HUES48 (cell line): Measurements from ENCODE around the gene EME2.
A peak's percentile ranks its signal among the peaks of the same experiment; 100 is the strongest.

Experiments
- H3K27ac ChIP-seq: one replicate; pipeline ENCODE4 v1.7.0; 2013; ENCODE audit warnings: low read depth, low read length, inconsistent platforms
- H3K27me3 ChIP-seq: 2 replicates; pipeline ENCODE4 v1.6.1; 2013; ENCODE audit warnings: mild to moderate bottlenecking, low read length; ENCODE audit not compliant: control insufficient read depth, insufficient read depth
- H3K36me3 ChIP-seq: 2 replicates; pipeline ENCODE4 v1.6.1; 2013; ENCODE audit warnings: low read length; ENCODE audit not compliant: control insufficient read depth, insufficient read depth
- H3K4me1 ChIP-seq: 2 replicates; pipeline ENCODE4 v1.6.1; 2013; ENCODE audit warnings: mild to moderate bottlenecking, low read length; ENCODE audit not compliant: control insufficient read depth, insufficient read depth
- H3K4me3 ChIP-seq: 2 replicates; pipeline ENCODE4 v1.5.1; 2013; ENCODE audit warnings: mild to moderate bottlenecking, low read depth, low read length
- H3K9ac ChIP-seq: 2 replicates; pipeline ENCODE4 v1.6.1; 2013; ENCODE audit warnings: mild to moderate bottlenecking, low read depth, low read length, moderate library complexity
- H3K9me3 ChIP-seq: 2 replicates; pipeline ENCODE4 v1.6.1; 2013; ENCODE audit warnings: low read length; ENCODE audit not compliant: control insufficient read depth, insufficient read depth

EME2 gene

GRCh38 chr16:1768767-1769401, 3.7 kb upstream of the EME2 start:
- no peak overlapping the region for H3K9ac ChIP-seq

GRCh38 chr16:1769402-1770300, 3.0 kb upstream of the EME2 start:
- Histone ChIP-seq H3K4me1 (peaks cover 4% of the 10 kb centered on the region; the same call in 1 of the 2 replicates), H3K27ac (peak overlapping the region; percentile 20), H3K36me3 (peaks cover 31% of the 10 kb centered on the region; the same call in 1 of the 2 replicates), H3K9ac (no peak overlapping the region), H3K4me3 (peak overlapping the region; percentile 98), H3K9me3 (no peaks in the 10 kb centered on the region), H3K27me3 (no peaks in the 10 kb centered on the region)

More at GRCh38 chr16:1768767-1769401, 3.7 kb upstream of the EME2 start:
- no peak overlapping the region for H3K4me3 ChIP-seq
- no peaks in the 10 kb centered on the region for H3K27me3 ChIP-seq
- no peaks in the 10 kb centered on the region for H3K9me3 ChIP-seq
- no peak overlapping the region for H3K27ac ChIP-seq
- H3K4me1 ChIP-seq, result peaks cover 10% of the 10 kb centered on the region; the same call in 1 of the 2 replicates
- H3K36me3 ChIP-seq, result peaks cover 31% of the 10 kb centered on the region; the same call in 1 of the 2 replicates

- Histone ChIP-seq H3K27ac (peak overlapping the region; percentile 93), H3K9ac (peak overlapping the region; percentile 80), H3K36me3 (peaks cover 29% of the 10 kb centered on the region), H3K27me3 (no peaks in the 10 kb centered on the region), H3K4me1 (peaks cover 4% of the 10 kb centered on the region; the same call in 1 of the 2 replicates), H3K4me3 (peak overlapping the region; percentile 98), H3K9me3 (no peaks in the 10 kb centered on the region)
These were observed 2.1 kb upstream of the EME2 start for GRCh38 chr16:1770328-1771187.

GRCh38 chr16:1771188-1771863, 1.3 kb upstream of the EME2 start, which contains the start of gene NME3:
Gene NME3, minus strand, starts transcription at chr16:1771543. Its CDS starts 9 bp downstream, at chr16:1771534.
- Histone ChIP-seq H3K27ac (peak within 1 kb of the TSS; percentile 93), H3K27me3 (no peaks in the 10 kb centered on the region), H3K9ac (peak within 1 kb of the TSS; percentile 94), H3K4me1 (peaks cover 4% of the 10 kb centered on the region; the same call in 1 of the 2 replicates), H3K4me3 (peak within 1 kb of the TSS; percentile 98), H3K36me3 (peaks cover 35% of the 10 kb centered on the region), H3K9me3 (no peaks in the 10 kb centered on the region)

- Histone ChIP-seq H3K9ac (peak overlapping the region; percentile 94), H3K9me3 (no peaks in the 10 kb centered on the region), H3K4me3 (peak overlapping the region; percentile 98), H3K27me3 (no peaks in the 10 kb centered on the region), H3K36me3 (peaks cover 38% of the 10 kb centered on the region), H3K4me1 (peaks cover 4% of the 10 kb centered on the region; the same call in 1 of the 2 replicates), H3K27ac (peak overlapping the region; percentile 93)
These were observed 697 bp upstream of the EME2 start for GRCh38 chr16:1771864-1772361.

- H3K9me3 ChIP-seq, result no peaks in the 10 kb centered on the region
- H3K4me1 ChIP-seq, result peaks cover 4% of the 10 kb centered on the region; the same call in 1 of the 2 replicates
- H3K9ac ChIP-seq, result peak within 1 kb of the TSS; percentile 94
- H3K27me3 ChIP-seq, result no peaks in the 10 kb centered on the region
- H3K4me3 ChIP-seq, result peak within 1 kb of the TSS; percentile 98
- peaks cover 35% of the 10 kb centered on the region for H3K36me3 ChIP-seq
- H3K27ac ChIP-seq, result peak within 1 kb of the TSS; percentile 93
These were observed 495 bp downstream of the EME2 start, which contains the start of gene MRPS34 for GRCh38 chr16:1772908-1773702. Gene MRPS34, minus strand, starts transcription at chr16:1773134. Its CDS starts 15 bp downstream, at chr16:1773119.

GRCh38 chr16:1773703-1774447, 1.3 kb downstream of the EME2 start:
- Histone ChIP-seq H3K4me3 (peak overlapping the region; percentile 98), H3K27ac (peak overlapping the region; percentile 93), H3K9me3 (no peaks in the 10 kb centered on the region), H3K27me3 (no peaks in the 10 kb centered on the region), H3K9ac (peak overlapping the region; percentile 61; the same call in 1 of the 2 replicates), H3K4me1 (peaks cover 4% of the 10 kb centered on the region; the same call in 1 of the 2 replicates), H3K36me3 (peaks cover 30% of the 10 kb centered on the region)

- Histone ChIP-seq H3K27ac (no peak overlapping the region), H3K4me1 (peaks cover 4% of the 10 kb centered on the region; the same call in 1 of the 2 replicates), H3K36me3 (peaks cover 26% of the 10 kb centered on the region), H3K9ac (no peak overlapping the region), H3K9me3 (no peaks in the 10 kb centered on the region), H3K4me3 (peak overlapping the region; percentile 98; the same call in 1 of the 2 replicates), H3K27me3 (no peaks in the 10 kb centered on the region)
These were observed 1.8 kb downstream of the EME2 start for GRCh38 chr16:1774448-1774780.
